ENCODE results near the gene CEACAM16.

The CEACAM16 gene

GRCh38 chr19:44723952-44724319 lies 25.0 kb downstream of the CEACAM16 start:
- no peak for DNase-seq (ENCODE audit: extremely low read depth, low read depth)
- TF ChIP-seq CTCF (IDR thresholded peaks at IDR 0.05; ENCODE audit: low read depth, low read length, missing control alignments): peak; percentile 96
- no peak overlapping the region for H3K4me3 ChIP-seq (replicated peaks; ENCODE audit: low read depth, low read length)

- no peak for DNase-seq (ENCODE audit: extremely low read depth, low read depth)
- no peak overlapping the region for H3K4me3 ChIP-seq (replicated peaks; ENCODE audit: low read depth, low read length)
- no peak for TF ChIP-seq CTCF (IDR thresholded peaks at IDR 0.05; ENCODE audit: low read depth, low read length, missing control alignments)
These were observed 26.3 kb downstream of the CEACAM16 start for GRCh38 chr19:44725251-44725650.

GRCh38 chr19:44725684-44726083 lies 26.7 kb downstream of the CEACAM16 start:
- no peak overlapping the region for H3K4me3 ChIP-seq (replicated peaks; ENCODE audit: low read depth, low read length)
- TF ChIP-seq CTCF (IDR thresholded peaks at IDR 0.05; ENCODE audit: low read depth, low read length, missing control alignments): no peak
- no peak for DNase-seq (ENCODE audit: extremely low read depth, low read depth)

GRCh38 chr19:44726465-44726864 lies 27.5 kb downstream of the CEACAM16 start:
- H3K4me3 ChIP-seq (replicated peaks; ENCODE audit: low read depth, low read length): no peak overlapping the region
- no peak for DNase-seq (ENCODE audit: extremely low read depth, low read depth)
- TF ChIP-seq CTCF (IDR thresholded peaks at IDR 0.05; ENCODE audit: low read depth, low read length, missing control alignments): no peak

GRCh38 chr19:44728178-44728577 lies 29.2 kb downstream of the CEACAM16 start:
- TF ChIP-seq CTCF (IDR thresholded peaks at IDR 0.05; ENCODE audit: low read depth, low read length, missing control alignments): no peak
- no peak for DNase-seq (ENCODE audit: extremely low read depth, low read depth)
- H3K4me3 ChIP-seq (replicated peaks; ENCODE audit: low read depth, low read length): no peak overlapping the region

- DNase-seq (ENCODE audit: extremely low read depth, low read depth): no peak
- H3K4me3 ChIP-seq (replicated peaks; ENCODE audit: low read depth, low read length): no peak overlapping the region
- no peak for TF ChIP-seq CTCF (IDR thresholded peaks at IDR 0.05; ENCODE audit: low read depth, low read length, missing control alignments)
These were observed 30.6 kb downstream of the CEACAM16 start for GRCh38 chr19:44729516-44730033.

GRCh38 chr19:44731081-44731480 lies 32.1 kb downstream of the CEACAM16 start:
- DNase-seq (ENCODE audit: extremely low read depth, low read depth): no peak
- no peak for TF ChIP-seq CTCF (IDR thresholded peaks at IDR 0.05; ENCODE audit: low read depth, low read length, missing control alignments)
- H3K4me3 ChIP-seq (replicated peaks; ENCODE audit: low read depth, low read length): no peak overlapping the region
